GM18858 (cell line): ENCODE results near the gene SEC14L6.

Source experiments
- ATAC-seq: cut with Tn5 transposase; IDR thresholded peaks from one replicate; pipeline ENCODE4 v1.9.1; 2021; ENCODE audit not compliant: unreplicated experiment

Gene SEC14L6

GRCh38 chr22:30500628-30501027 is 45.9 kb downstream of the SEC14L6 start:
- ATAC-seq = no peak

- no peak for ATAC-seq
These were observed 48.9 kb downstream of the SEC14L6 start for GRCh38 chr22:30497466-30498150.

- no peak for ATAC-seq
These were observed 51.3 kb downstream of the SEC14L6 start for GRCh38 chr22:30495041-30495784.

GRCh38 chr22:30492144-30492543 is 54.4 kb downstream of the SEC14L6 start:
- ATAC-seq = no peak

- ATAC-seq = no peak
These were observed 55.2 kb downstream of the SEC14L6 start for GRCh38 chr22:30491381-30491780.

- no peak for ATAC-seq
These were observed 56.1 kb downstream of the SEC14L6 start for GRCh38 chr22:30490399-30490798.

GRCh38 chr22:30488121-30488520 is 58.4 kb downstream of the SEC14L6 start:
- no peak for ATAC-seq

- ATAC-seq = no peak
These were observed 59.9 kb downstream of the SEC14L6 start for GRCh38 chr22:30486661-30487115.

GRCh38 chr22:30486118-30486517 is 60.4 kb downstream of the SEC14L6 start:
- ATAC-seq = no peak

- ATAC-seq = no peak
These were observed 61.1 kb downstream of the SEC14L6 start for GRCh38 chr22:30485362-30485988.

- ATAC-seq = no peak
These were observed 63.4 kb downstream of the SEC14L6 start for GRCh38 chr22:30483169-30483568.

GRCh38 chr22:30481711-30482110 is 64.8 kb downstream of the SEC14L6 start:
- ATAC-seq = no peak

- ATAC-seq = no peak
These were observed 66.6 kb downstream of the SEC14L6 start for GRCh38 chr22:30479981-30480380.

GRCh38 chr22:30474683-30475424 is 71.7 kb downstream of the SEC14L6 start:
- no peak for ATAC-seq

GRCh38 chr22:30474121-30474520 is 72.4 kb downstream of the SEC14L6 start:
- no peak for ATAC-seq

- ATAC-seq = no peak
These were observed 73.4 kb downstream of the SEC14L6 start for GRCh38 chr22:30472994-30473720.
